CD4-positive, CD25-positive, alpha-beta regulatory T cell (primary cell): ENCODE results near the gene GMDS. TPM values are rescaled to one million over a fixed set of nuclear protein-coding genes. Genes with fewer than 3 reads are reported as not detected.
A peak's percentile ranks its signal among the peaks of the same experiment; 100 is the strongest.

Experiments
- ATAC-seq, 2 donors: fragments of 150-1000 bp; cut with Tn5 transposase; one replicate each; pipeline ENCODE4 v1.10.0; 2021; ENCODE audit warnings: low read depth in 2 of 2, moderate number of reproducible peaks in 2 of 2, moderate library complexity in 1 of 2
- DNase-seq, 3 donors: peaks; one replicate each; pipeline versions ENCODE4 v3.0.0 to v3.0.0-alpha.2; 2012 to 2022; ENCODE audit warnings: mixed read lengths in 1 of 3
- H3K27ac ChIP-seq: one replicate; pipeline ENCODE4 v1.7.0; 2013; ENCODE audit warnings: mild to moderate bottlenecking, low read length; ENCODE audit not compliant: insufficient read depth, poor library complexity, severe bottlenecking
- H3K27me3 ChIP-seq: one replicate; pipeline ENCODE4 v1.7.0; 2013; ENCODE audit warnings: low read length; ENCODE audit not compliant: control insufficient read depth, insufficient read depth
- H3K36me3 ChIP-seq: one replicate; pipeline ENCODE4 v1.7.0; 2013; ENCODE audit warnings: mild to moderate bottlenecking, low read length, moderate library complexity; ENCODE audit not compliant: control insufficient read depth, insufficient read depth
- H3K4me1 ChIP-seq: 2 replicates; pipeline ENCODE4 v1.7.0; 2013; ENCODE audit warnings: mild to moderate bottlenecking, low read length; ENCODE audit not compliant: insufficient read depth, control insufficient read depth, poor library complexity, severe bottlenecking
- H3K4me3 ChIP-seq: one replicate; pipeline ENCODE4 v1.7.0; 2013; ENCODE audit warnings: low read depth, mild to moderate bottlenecking, low read length, moderate library complexity
- H3K9me3 ChIP-seq, 2 experiments: 1 replicate in 1 of 2; 2 replicates in 1 of 2; pipeline ENCODE4 v1.7.0; 2013; ENCODE audit warnings: low read length in 2 of 2, mild to moderate bottlenecking in 1 of 2, moderate library complexity in 1 of 2; ENCODE audit not compliant: control insufficient read depth in 2 of 2
- H3K27ac Mint-ChIP-seq, 3 donors: one replicate each; pipeline ENCODE4 v1.8.0; 2020 to 2022; ENCODE audit warnings: mild to moderate bottlenecking in 3 of 3, mixed read lengths in 3 of 3, moderate library complexity in 2 of 3
- H3K27me3 Mint-ChIP-seq: one replicate; pipeline ENCODE4 v1.8.0; 2022; ENCODE audit warnings: mild to moderate bottlenecking, mixed read lengths
- H3K36me3 Mint-ChIP-seq: one replicate; pipeline ENCODE4 v1.8.0; 2020; ENCODE audit warnings: mixed read lengths
- H3K4me1 Mint-ChIP-seq, 4 donors: one replicate each; pipeline ENCODE4 v1.8.0; 2020 to 2022; ENCODE audit warnings: mixed read lengths in 4 of 4, mild to moderate bottlenecking in 1 of 4
- H3K4me3 Mint-ChIP-seq, 4 donors: one replicate each; pipeline ENCODE4 v1.8.0; 2020 to 2022; ENCODE audit warnings: mild to moderate bottlenecking in 4 of 4, mixed read lengths in 4 of 4, moderate library complexity in 3 of 4
- H3K9me3 Mint-ChIP-seq, 7 donors: one replicate each; pipeline ENCODE4 v1.8.0; 2020 to 2022; ENCODE audit warnings: mixed read lengths in 7 of 7, mild to moderate bottlenecking in 3 of 7, moderate library complexity in 2 of 7
- polyA plus RNA-seq, 4 donors: library from polyadenylated mRNA; unstranded; fragments of 300-500 nt; fragmentation: Illumina TruSeq; gene quantifications; one replicate each; pipeline ENCODE4 v1.2.3, GENCODE V29; 2021
- total RNA-seq: library from RNA; stranded (reverse); gene quantifications from one replicate; pipeline ENCODE4 v1.2.3, GENCODE V29; 2022

The GMDS gene
- total and polyA plus RNA-seq, 5 donors from 2014 or later, result 17.5 to 23.9 (median 20.2) TPM

- H3K4me1 Mint-ChIP-seq, result peaks cover 0 to 10% (median 4%) of the 10 kb centered on the region in 4 donors
- H3K36me3 Mint-ChIP-seq, result peaks cover 5% of the 10 kb centered on the region
- ATAC-seq (no peak), DNase-seq (no peak)
- H3K4me3 Mint-ChIP-seq, result no peak overlapping the region
- Histone ChIP-seq H3K9me3 (no peaks in the 10 kb centered on the region), H3K36me3 (no peaks in the 10 kb centered on the region), H3K4me3 (no peak overlapping the region), H3K4me1 (no peaks in the 10 kb centered on the region), H3K27me3 (no peaks in the 10 kb centered on the region), H3K27ac (no peak overlapping the region)
- H3K9me3 Mint-ChIP-seq, result no peaks in the 10 kb centered on the region
- H3K27me3 Mint-ChIP-seq, result no peaks in the 10 kb centered on the region
- peak overlapping the region in 1 of 3 donors; percentile 23 for H3K27ac Mint-ChIP-seq
Observed at GRCh38 chr6:2144210-2144609, 101.2 kb downstream of the GMDS start.

GRCh38 chr6:2141644-2142290 is 103.6 kb downstream of the GMDS start:
- Histone ChIP-seq H3K9me3 (no peaks in the 10 kb centered on the region), H3K4me3 (no peak overlapping the region), H3K27me3 (no peaks in the 10 kb centered on the region), H3K36me3 (no peaks in the 10 kb centered on the region), H3K27ac (no peak overlapping the region), H3K4me1 (no peaks in the 10 kb centered on the region)
- Mint-ChIP-seq H3K9me3 (no peaks in the 10 kb centered on the region), H3K4me3 (no peak overlapping the region), H3K36me3 (peaks cover 6% of the 10 kb centered on the region), H3K27me3 (no peaks in the 10 kb centered on the region), H3K27ac (peak overlapping the region in 1 of 3 donors; percentile 48), H3K4me1 (peaks cover 0 to 17% (median 9%) of the 10 kb centered on the region in 4 donors)
- ATAC-seq (no peak), DNase-seq (no peak)

GRCh38 chr6:2140438-2141128 is 104.8 kb downstream of the GMDS start:
- Mint-ChIP-seq H3K27ac (no peak overlapping the region), H3K9me3 (no peaks in the 10 kb centered on the region), H3K4me3 (no peak overlapping the region), H3K27me3 (no peaks in the 10 kb centered on the region), H3K36me3 (peaks cover 4% of the 10 kb centered on the region), H3K4me1 (peaks cover 0 to 17% (median 8%) of the 10 kb centered on the region in 4 donors)
- ATAC-seq (no peak), DNase-seq (no peak)
- H3K36me3 ChIP-seq, result no peaks in the 10 kb centered on the region
- H3K4me3 ChIP-seq, result no peak overlapping the region
- H3K9me3 ChIP-seq, result no peaks in the 10 kb centered on the region
- H3K27me3 ChIP-seq, result no peaks in the 10 kb centered on the region
- no peaks in the 10 kb centered on the region for H3K4me1 ChIP-seq
- no peak overlapping the region for H3K27ac ChIP-seq

GRCh38 chr6:2135401-2135800 is 110.0 kb downstream of the GMDS start:
- H3K27me3 Mint-ChIP-seq, result no peaks in the 10 kb centered on the region
- no peak for ATAC-seq
- no peak overlapping the region for H3K4me3 Mint-ChIP-seq
- Histone ChIP-seq H3K4me3 (no peak overlapping the region), H3K9me3 (no peaks in the 10 kb centered on the region), H3K27ac (no peak overlapping the region), H3K36me3 (no peaks in the 10 kb centered on the region), H3K27me3 (no peaks in the 10 kb centered on the region), H3K4me1 (no peaks in the 10 kb centered on the region)
- no peak for DNase-seq
- no peaks in the 10 kb centered on the region for H3K9me3 Mint-ChIP-seq
- H3K27ac Mint-ChIP-seq, result no peak overlapping the region
- peaks cover 4% of the 10 kb centered on the region for H3K36me3 Mint-ChIP-seq
- H3K4me1 Mint-ChIP-seq, result peaks cover 0 to 21% (median 7%) of the 10 kb centered on the region in 4 donors

GRCh38 chr6:2134554-2134953 is 110.9 kb downstream of the GMDS start:
- Histone ChIP-seq H3K4me3 (no peak overlapping the region), H3K9me3 (no peaks in the 10 kb centered on the region), H3K36me3 (no peaks in the 10 kb centered on the region), H3K27me3 (no peaks in the 10 kb centered on the region), H3K27ac (no peak overlapping the region), H3K4me1 (no peaks in the 10 kb centered on the region)
- H3K27me3 Mint-ChIP-seq, result no peaks in the 10 kb centered on the region
- no peak overlapping the region for H3K27ac Mint-ChIP-seq
- H3K36me3 Mint-ChIP-seq, result peaks cover 4% of the 10 kb centered on the region
- H3K4me3 Mint-ChIP-seq, result no peak overlapping the region
- no peaks in the 10 kb centered on the region for H3K9me3 Mint-ChIP-seq
- DNase-seq (no peak), ATAC-seq (no peak)
- peaks cover 3 to 22% (median 14%) of the 10 kb centered on the region in 4 donors for H3K4me1 Mint-ChIP-seq

GRCh38 chr6:2133716-2134310 is 111.6 kb downstream of the GMDS start:
- Histone ChIP-seq H3K27ac (no peak overlapping the region), H3K27me3 (no peaks in the 10 kb centered on the region), H3K36me3 (no peaks in the 10 kb centered on the region), H3K4me3 (no peak overlapping the region), H3K4me1 (no peaks in the 10 kb centered on the region), H3K9me3 (no peaks in the 10 kb centered on the region)
- H3K36me3 Mint-ChIP-seq, result peaks cover 4% of the 10 kb centered on the region
- ATAC-seq (no peak), DNase-seq (no peak)
- no peaks in the 10 kb centered on the region for H3K27me3 Mint-ChIP-seq
- H3K9me3 Mint-ChIP-seq, result no peaks in the 10 kb centered on the region
- H3K4me1 Mint-ChIP-seq, result peaks cover 7 to 28% (median 21%) of the 10 kb centered on the region in 4 donors
- no peak overlapping the region for H3K27ac Mint-ChIP-seq
- no peak overlapping the region for H3K4me3 Mint-ChIP-seq

GRCh38 chr6:2132916-2133315 is 112.5 kb downstream of the GMDS start:
- Mint-ChIP-seq H3K4me3 (no peak overlapping the region), H3K9me3 (no peaks in the 10 kb centered on the region), H3K27ac (no peak overlapping the region), H3K27me3 (no peaks in the 10 kb centered on the region), H3K4me1 (peaks cover 7 to 27% (median 25%) of the 10 kb centered on the region in 4 donors), H3K36me3 (peaks cover 4% of the 10 kb centered on the region)
- ATAC-seq (no peak), DNase-seq (no peak)
- Histone ChIP-seq H3K36me3 (no peaks in the 10 kb centered on the region), H3K9me3 (no peaks in the 10 kb centered on the region), H3K27me3 (no peaks in the 10 kb centered on the region), H3K4me1 (no peaks in the 10 kb centered on the region), H3K4me3 (no peak overlapping the region), H3K27ac (no peak overlapping the region)
